ENCODE results near the gene PRF1. TPM values are rescaled to one million over a fixed set of nuclear protein-coding genes. Genes with fewer than 3 reads are reported as not detected.
"Not testable (repeated sequence)": the region's sequence is repeated elsewhere in the genome, so short reads cannot be mapped to it uniquely, and the experiment has no call there.

Gene PRF1
- polyA plus RNA-seq, 4 donors: 0.87 to 2.4 (median 1.6) TPM

GRCh38 chr10:70643272-70643671, 40.7 kb upstream of the PRF1 start:
- not testable (repeated sequence) for H3K9me3 ChIP-seq (ENCODE audit: control insufficient read depth in 2 of 2, insufficient read depth in 1 of 2, low read depth in 1 of 2, low read length in 1 of 2); H3K4me3 ChIP-seq (ENCODE audit: low read depth in 1 of 3, low read length in 3 of 3); H3K36me3 ChIP-seq (ENCODE audit: control insufficient read depth in 3 of 3, insufficient read depth in 2 of 3, low read depth in 1 of 3, low read length in 3 of 3); H3K27ac ChIP-seq (ENCODE audit: low read depth in 1 of 3, low read length in 2 of 3); H3K27me3 ChIP-seq (ENCODE audit: control insufficient read depth in 3 of 3, insufficient read depth in 3 of 3, low read length in 3 of 3); H3K4me1 ChIP-seq (ENCODE audit: control insufficient read depth in 3 of 3, insufficient read depth in 2 of 3, low read depth in 1 of 3, low read length in 2 of 3); FAIRE-seq; DNase-seq
- 86 to 95% (median 93%) methylated on average over 3 of the region's 3 CpGs for WGBS, 3 donors

- not testable (repeated sequence) for H3K4me3 ChIP-seq (ENCODE audit: low read depth in 1 of 3, low read length in 3 of 3); H3K27me3 ChIP-seq (ENCODE audit: control insufficient read depth in 3 of 3, insufficient read depth in 3 of 3, low read length in 3 of 3); H3K36me3 ChIP-seq (ENCODE audit: control insufficient read depth in 3 of 3, insufficient read depth in 2 of 3, low read depth in 1 of 3, low read length in 3 of 3); H3K4me1 ChIP-seq (ENCODE audit: control insufficient read depth in 3 of 3, insufficient read depth in 2 of 3, low read depth in 1 of 3, low read length in 2 of 3); DNase-seq; FAIRE-seq; H3K27ac ChIP-seq (ENCODE audit: low read depth in 1 of 3, low read length in 2 of 3); H3K9me3 ChIP-seq (ENCODE audit: control insufficient read depth in 2 of 2, insufficient read depth in 1 of 2, low read depth in 1 of 2, low read length in 1 of 2)
- WGBS, 3 donors: 69 to 81% (median 78%) methylated on average over 7 of the region's 7 CpGs
These were observed 37.3 kb upstream of the PRF1 start for GRCh38 chr10:70639640-70640383.

- H3K36me3 ChIP-seq (ENCODE audit: control insufficient read depth in 3 of 3, insufficient read depth in 2 of 3, low read depth in 1 of 3, low read length in 3 of 3); DNase-seq; FAIRE-seq; H3K9me3 ChIP-seq (ENCODE audit: control insufficient read depth in 2 of 2, insufficient read depth in 1 of 2, low read depth in 1 of 2, low read length in 1 of 2); H3K27ac ChIP-seq (ENCODE audit: low read depth in 1 of 3, low read length in 2 of 3); H3K27me3 ChIP-seq (ENCODE audit: control insufficient read depth in 3 of 3, insufficient read depth in 3 of 3, low read length in 3 of 3); H3K4me1 ChIP-seq (ENCODE audit: control insufficient read depth in 3 of 3, insufficient read depth in 2 of 3, low read depth in 1 of 3, low read length in 2 of 3); H3K4me3 ChIP-seq (ENCODE audit: low read depth in 1 of 3, low read length in 3 of 3): not testable (repeated sequence)
- WGBS, 3 donors: 68 to 84% (median 80%) methylated on average over 5 of the region's 5 CpGs
These were observed 32.0 kb upstream of the PRF1 start for GRCh38 chr10:70634515-70634914.

GRCh38 chr10:70634011-70634410, 31.5 kb upstream of the PRF1 start:
- Histone ChIP-seq H3K27ac (ENCODE audit: low read depth in 1 of 3, low read length in 2 of 3) (no peak overlapping the region), H3K36me3 (ENCODE audit: control insufficient read depth in 3 of 3, insufficient read depth in 2 of 3, low read depth in 1 of 3, low read length in 3 of 3) (no peaks in the 10 kb centered on the region), H3K4me1 (ENCODE audit: control insufficient read depth in 3 of 3, insufficient read depth in 2 of 3, low read depth in 1 of 3, low read length in 2 of 3) (no peaks in the 10 kb centered on the region), H3K27me3 (ENCODE audit: control insufficient read depth in 3 of 3, insufficient read depth in 3 of 3, low read length in 3 of 3) (peaks cover 0 to 2% (median 0%) of the 10 kb centered on the region in 3 donors), H3K9me3 (ENCODE audit: control insufficient read depth in 2 of 2, insufficient read depth in 1 of 2, low read depth in 1 of 2, low read length in 1 of 2) (peaks cover 0 to 10% of the 10 kb centered on the region in 2 donors), H3K4me3 (ENCODE audit: low read depth in 1 of 3, low read length in 3 of 3) (no peak overlapping the region)
- WGBS, 3 donors: 32 to 71% (median 45%) methylated on average over 4 of the region's 4 CpGs
- no peak for DNase-seq
- no peak for FAIRE-seq

GRCh38 chr10:70631735-70632134, 29.2 kb upstream of the PRF1 start:
- H3K36me3 ChIP-seq (ENCODE audit: control insufficient read depth in 3 of 3, insufficient read depth in 2 of 3, low read depth in 1 of 3, low read length in 3 of 3); FAIRE-seq; H3K27ac ChIP-seq (ENCODE audit: low read depth in 1 of 3, low read length in 2 of 3); H3K4me3 ChIP-seq (ENCODE audit: low read depth in 1 of 3, low read length in 3 of 3); H3K27me3 ChIP-seq (ENCODE audit: control insufficient read depth in 3 of 3, insufficient read depth in 3 of 3, low read length in 3 of 3); DNase-seq; H3K4me1 ChIP-seq (ENCODE audit: control insufficient read depth in 3 of 3, insufficient read depth in 2 of 3, low read depth in 1 of 3, low read length in 2 of 3): not testable (repeated sequence)
- WGBS, 3 donors: 30 to 63% (median 49%) methylated on average over 1 to 2 of the region's 6 CpGs
- H3K9me3 ChIP-seq (ENCODE audit: control insufficient read depth in 2 of 2, insufficient read depth in 1 of 2, low read depth in 1 of 2, low read length in 1 of 2): peaks cover 0 to 15% of the 10 kb centered on the region in 2 donors

GRCh38 chr10:70629338-70629737, 26.8 kb upstream of the PRF1 start:
- FAIRE-seq: no peak
- 41 to 76% (median 59%) methylated on average over 1 of the region's 1 CpG for WGBS, 3 donors
- Histone ChIP-seq H3K27me3 (ENCODE audit: control insufficient read depth in 3 of 3, insufficient read depth in 3 of 3, low read length in 3 of 3) (peaks cover 0 to 2% (median 0%) of the 10 kb centered on the region in 3 donors), H3K36me3 (ENCODE audit: control insufficient read depth in 3 of 3, insufficient read depth in 2 of 3, low read depth in 1 of 3, low read length in 3 of 3) (no peaks in the 10 kb centered on the region), H3K27ac (ENCODE audit: low read depth in 1 of 3, low read length in 2 of 3) (no peak overlapping the region), H3K4me3 (ENCODE audit: low read depth in 1 of 3, low read length in 3 of 3) (no peak overlapping the region), H3K4me1 (ENCODE audit: control insufficient read depth in 3 of 3, insufficient read depth in 2 of 3, low read depth in 1 of 3, low read length in 2 of 3) (no peaks in the 10 kb centered on the region), H3K9me3 (ENCODE audit: control insufficient read depth in 2 of 2, insufficient read depth in 1 of 2, low read depth in 1 of 2, low read length in 1 of 2) (peaks cover 0 to 15% of the 10 kb centered on the region in 2 donors)
- no peak for DNase-seq

GRCh38 chr10:70626056-70626455, 23.5 kb upstream of the PRF1 start:
- Histone ChIP-seq H3K36me3 (ENCODE audit: control insufficient read depth in 3 of 3, insufficient read depth in 2 of 3, low read depth in 1 of 3, low read length in 3 of 3) (no peaks in the 10 kb centered on the region), H3K27me3 (ENCODE audit: control insufficient read depth in 3 of 3, insufficient read depth in 3 of 3, low read length in 3 of 3) (no peaks in the 10 kb centered on the region), H3K4me1 (ENCODE audit: control insufficient read depth in 3 of 3, insufficient read depth in 2 of 3, low read depth in 1 of 3, low read length in 2 of 3) (no peaks in the 10 kb centered on the region), H3K27ac (ENCODE audit: low read depth in 1 of 3, low read length in 2 of 3) (no peak overlapping the region), H3K4me3 (ENCODE audit: low read depth in 1 of 3, low read length in 3 of 3) (no peak overlapping the region), H3K9me3 (ENCODE audit: control insufficient read depth in 2 of 2, insufficient read depth in 1 of 2, low read depth in 1 of 2, low read length in 1 of 2) (peaks cover 0 to 23% of the 10 kb centered on the region in 2 donors)
- FAIRE-seq (no peak), DNase-seq (no peak)

- Histone ChIP-seq H3K9me3 (ENCODE audit: control insufficient read depth in 2 of 2, insufficient read depth in 1 of 2, low read depth in 1 of 2, low read length in 1 of 2) (peaks cover 0 to 24% of the 10 kb centered on the region in 2 donors), H3K4me3 (ENCODE audit: low read depth in 1 of 3, low read length in 3 of 3) (no peak overlapping the region), H3K4me1 (ENCODE audit: control insufficient read depth in 3 of 3, insufficient read depth in 2 of 3, low read depth in 1 of 3, low read length in 2 of 3) (no peaks in the 10 kb centered on the region), H3K27ac (ENCODE audit: low read depth in 1 of 3, low read length in 2 of 3) (no peak overlapping the region), H3K27me3 (ENCODE audit: control insufficient read depth in 3 of 3, insufficient read depth in 3 of 3, low read length in 3 of 3) (no peaks in the 10 kb centered on the region), H3K36me3 (ENCODE audit: control insufficient read depth in 3 of 3, insufficient read depth in 2 of 3, low read depth in 1 of 3, low read length in 3 of 3) (no peaks in the 10 kb centered on the region)
- FAIRE-seq: no peak
- no peak for DNase-seq
- 70 to 93% (median 83%) methylated on average over 3 of the region's 3 CpGs for WGBS, 3 donors
These were observed 20.7 kb upstream of the PRF1 start for GRCh38 chr10:70622981-70623844.

All from small intestine (tissue), 7 donors.